Neural cell (in vitro differentiated cells): ENCODE results near the gene NCAPD3. TPM values are rescaled to one million over a fixed set of nuclear protein-coding genes. Genes with fewer than 3 reads are reported as not detected.

Source experiments
- H2AFZ ChIP-seq: fragments of 200-600, 300-800 bp; sonication (generic), shearing (Covaris generic); 2 replicates; pipeline ENCODE4 v1.6.0; 2014; ENCODE audit warnings: low read depth, mild to moderate bottlenecking, antibody characterized with exemption, low read length, moderate library complexity
- H3F3A ChIP-seq: fragments of 200-600 bp; shearing (Covaris generic); 2 replicates; pipeline ENCODE4 v1.6.1; 2016; ENCODE audit warnings: mild to moderate bottlenecking, moderate library complexity, mixed read lengths, antibody characterized with exemption, low read length; ENCODE audit not compliant: insufficient read depth, poor library complexity, severe bottlenecking
- H3K27ac ChIP-seq: fragments of 200-600, 300-800 bp; sonication (generic), shearing (Covaris generic); 2 replicates; pipeline ENCODE4 v1.5.1; 2014; ENCODE audit warnings: mild to moderate bottlenecking, low read length, moderate library complexity
- H3K27me3 ChIP-seq: fragments of 300-800, 200-600 bp; sonication (generic), shearing (Covaris generic); 2 replicates; pipeline ENCODE4 v1.6.0; 2014; ENCODE audit warnings: mild to moderate bottlenecking, low read depth, low read length, moderate library complexity; ENCODE audit not compliant: insufficient read depth
- H3K36me3 ChIP-seq: fragments of 300-800, 200-600 bp; sonication (generic), shearing (Covaris generic); 2 replicates; pipeline ENCODE4 v1.5.1; 2014; ENCODE audit warnings: mild to moderate bottlenecking, antibody characterized with exemption, low read length, moderate library complexity; ENCODE audit not compliant: insufficient read depth
- H3K4me2 ChIP-seq: fragments of 300-800, 200-600 bp; sonication (generic), shearing (Covaris generic); 2 replicates; pipeline ENCODE4 v1.6.0; 2014; ENCODE audit warnings: mild to moderate bottlenecking, low read length
- H3K4me3 ChIP-seq: fragments of 300-800, 200-600 bp; sonication (generic), shearing (Covaris generic); 2 replicates; pipeline ENCODE4 v1.5.1; 2014; ENCODE audit warnings: mild to moderate bottlenecking, low read length, moderate library complexity
- H3K79me2 ChIP-seq: fragments of 200-600 bp; shearing (Covaris generic); replicated peaks from 2 replicates; pipeline ENCODE4 v1.6.0; 2014; ENCODE audit warnings: mild to moderate bottlenecking, low read length, moderate library complexity; ENCODE audit not compliant: insufficient read depth
- H3K9ac ChIP-seq: fragments of 300-800, 200-600 bp; sonication (generic), shearing (Covaris generic); 2 replicates; pipeline ENCODE4 v1.6.1; 2016; ENCODE audit warnings: mild to moderate bottlenecking, low read length, mixed read lengths
- H3K9me2 ChIP-seq: fragments of 200-600 bp; shearing (Covaris generic); 2 replicates; pipeline ENCODE4 v1.6.1; 2016; ENCODE audit warnings: mild to moderate bottlenecking, low read length, mixed read lengths; ENCODE audit not compliant: insufficient read depth
- H3K9me3 ChIP-seq: fragments of 200-600, 300-800 bp; sonication (generic), shearing (Covaris generic); 2 replicates; pipeline ENCODE4 v1.6.1; 2016; ENCODE audit warnings: mild to moderate bottlenecking, mixed run types, low read length, moderate library complexity, mixed read lengths
- H4K20me1 ChIP-seq: fragments of 200-600 bp; shearing (Covaris generic); 2 replicates; pipeline ENCODE4 v1.6.1; 2016; ENCODE audit warnings: mild to moderate bottlenecking, mixed run types; ENCODE audit not compliant: insufficient read depth
- EP300 ChIP-seq: fragments of 450-650 bp; conservative IDR thresholded peaks from 2 replicates; pipeline ENCODE4 v1.6.1; 2014; ENCODE audit warnings: antibody characterized with exemption, mild to moderate bottlenecking, moderate library complexity; ENCODE audit not compliant: poor library complexity, severe bottlenecking
- EZH2 ChIP-seq: fragments of 200-600, 300-800 bp; shearing (Covaris generic), sonication (generic); IDR thresholded peaks from 2 replicates; pipeline ENCODE4 v1.6.1; 2014; ENCODE audit warnings: antibody characterized with exemption, low read length, borderline replicate concordance, mild to moderate bottlenecking; ENCODE audit not compliant: insufficient read depth, poor library complexity, severe bottlenecking
- MXI1 ChIP-seq: fragments of 450-650 bp; conservative IDR thresholded peaks from 2 replicates; pipeline ENCODE4 v1.6.1; 2014; ENCODE audit warnings: antibody characterized with exemption, mild to moderate bottlenecking; ENCODE audit not compliant: poor library complexity, severe bottlenecking
- POLR2AphosphoS5 ChIP-seq: IDR thresholded peaks from 2 replicates; pipeline ENCODE4 v1.6.1; 2012
- RAD21 ChIP-seq: fragments of 450-650 bp; conservative IDR thresholded peaks from 2 replicates; pipeline ENCODE4 v1.6.1; 2014; ENCODE audit warnings: antibody characterized with exemption, mild to moderate bottlenecking, moderate library complexity
- SMC3 ChIP-seq: fragments of 450-650 bp; conservative IDR thresholded peaks from 2 replicates; pipeline ENCODE4 v1.6.1; 2014; ENCODE audit warnings: antibody characterized with exemption, mild to moderate bottlenecking, moderate library complexity; ENCODE audit not compliant: poor library complexity
- TAF1 ChIP-seq: IDR thresholded peaks from 2 replicates; pipeline ENCODE4 v1.6.1; 2012; ENCODE audit warnings: low read depth
- polyA plus RNA-seq: library from polyadenylated mRNA; depleted of rRNA; stranded (reverse); fragments of >200 nt; gene quantifications from 2 replicates; pipeline ENCODE4 v1.2.3, GENCODE V29; 2014
- TF ChIP-seq, protein P1 (sequence below): IDR thresholded peaks from 2 replicates; pipeline ENCODE4 v1.6.1; 2012; ENCODE audit warnings: borderline replicate concordance
- TF ChIP-seq, protein P2 (sequence below): fragments of 450-650 bp; IDR thresholded peaks from 2 replicates; pipeline ENCODE4 v1.5.1; 2014; ENCODE audit warnings: antibody characterized with exemption, mild to moderate bottlenecking, moderate library complexity; ENCODE audit not compliant: poor library complexity, severe bottlenecking

The NCAPD3 gene
- polyA plus RNA-seq, 1 donor from 2014 or later = 11.9 TPM

DNA sequence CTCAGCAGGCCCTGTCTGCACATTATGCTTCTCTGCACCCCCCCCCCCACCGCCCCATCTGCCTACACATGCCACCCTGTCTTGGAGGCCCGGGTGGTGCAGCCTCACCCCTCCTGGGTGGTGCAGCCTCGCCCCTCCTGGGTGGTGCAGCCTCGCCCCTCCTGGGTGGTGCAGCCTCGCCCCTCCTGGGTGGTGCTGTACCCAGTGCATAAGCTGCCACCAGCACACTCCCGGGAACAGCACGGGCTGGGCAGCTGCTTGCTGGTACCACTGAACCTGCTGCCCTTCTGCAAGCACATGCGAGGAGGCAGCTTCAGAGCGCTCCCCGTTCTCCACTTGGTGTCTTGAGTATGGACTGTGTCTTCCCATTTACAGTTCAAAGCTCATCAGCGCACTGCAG is 69.3 kb downstream of the NCAPD3 start:
- TF ChIP-seq RAD21 = no peak
- TF ChIP-seq SMC3 = no peak
- no peak for TF ChIP-seq POLR2AphosphoS5
- no peak for TF ChIP-seq MXI1
- no peak for TF ChIP-seq EP300
- no peak for TF ChIP-seq TAF1
- TF ChIP-seq, protein P1, sequence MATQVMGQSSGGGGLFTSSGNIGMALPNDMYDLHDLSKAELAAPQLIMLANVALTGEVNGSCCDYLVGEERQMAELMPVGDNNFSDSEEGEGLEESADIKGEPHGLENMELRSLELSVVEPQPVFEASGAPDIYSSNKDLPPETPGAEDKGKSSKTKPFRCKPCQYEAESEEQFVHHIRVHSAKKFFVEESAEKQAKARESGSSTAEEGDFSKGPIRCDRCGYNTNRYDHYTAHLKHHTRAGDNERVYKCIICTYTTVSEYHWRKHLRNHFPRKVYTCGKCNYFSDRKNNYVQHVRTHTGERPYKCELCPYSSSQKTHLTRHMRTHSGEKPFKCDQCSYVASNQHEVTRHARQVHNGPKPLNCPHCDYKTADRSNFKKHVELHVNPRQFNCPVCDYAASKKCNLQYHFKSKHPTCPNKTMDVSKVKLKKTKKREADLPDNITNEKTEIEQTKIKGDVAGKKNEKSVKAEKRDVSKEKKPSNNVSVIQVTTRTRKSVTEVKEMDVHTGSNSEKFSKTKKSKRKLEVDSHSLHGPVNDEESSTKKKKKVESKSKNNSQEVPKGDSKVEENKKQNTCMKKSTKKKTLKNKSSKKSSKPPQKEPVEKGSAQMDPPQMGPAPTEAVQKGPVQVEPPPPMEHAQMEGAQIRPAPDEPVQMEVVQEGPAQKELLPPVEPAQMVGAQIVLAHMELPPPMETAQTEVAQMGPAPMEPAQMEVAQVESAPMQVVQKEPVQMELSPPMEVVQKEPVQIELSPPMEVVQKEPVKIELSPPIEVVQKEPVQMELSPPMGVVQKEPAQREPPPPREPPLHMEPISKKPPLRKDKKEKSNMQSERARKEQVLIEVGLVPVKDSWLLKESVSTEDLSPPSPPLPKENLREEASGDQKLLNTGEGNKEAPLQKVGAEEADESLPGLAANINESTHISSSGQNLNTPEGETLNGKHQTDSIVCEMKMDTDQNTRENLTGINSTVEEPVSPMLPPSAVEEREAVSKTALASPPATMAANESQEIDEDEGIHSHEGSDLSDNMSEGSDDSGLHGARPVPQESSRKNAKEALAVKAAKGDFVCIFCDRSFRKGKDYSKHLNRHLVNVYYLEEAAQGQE = no peak
- no peaks in the 10 kb centered on the region for H3K79me2 ChIP-seq
- H4K20me1 ChIP-seq = no peaks in the 10 kb centered on the region
- no peak overlapping the region for H3K4me3 ChIP-seq
- no peak overlapping the region for H3K27ac ChIP-seq
- H2AFZ ChIP-seq = no peak overlapping the region
- no peaks in the 10 kb centered on the region for H3K27me3 ChIP-seq
- no peaks in the 10 kb centered on the region for H3K9me3 ChIP-seq
- H3K9ac ChIP-seq = no peak overlapping the region
- no peaks in the 10 kb centered on the region for H3F3A ChIP-seq
- peaks cover 9% of the 10 kb centered on the region for H3K36me3 ChIP-seq
- no peak overlapping the region for H3K4me2 ChIP-seq
- no peaks in the 10 kb centered on the region for H3K9me2 ChIP-seq

DNA sequence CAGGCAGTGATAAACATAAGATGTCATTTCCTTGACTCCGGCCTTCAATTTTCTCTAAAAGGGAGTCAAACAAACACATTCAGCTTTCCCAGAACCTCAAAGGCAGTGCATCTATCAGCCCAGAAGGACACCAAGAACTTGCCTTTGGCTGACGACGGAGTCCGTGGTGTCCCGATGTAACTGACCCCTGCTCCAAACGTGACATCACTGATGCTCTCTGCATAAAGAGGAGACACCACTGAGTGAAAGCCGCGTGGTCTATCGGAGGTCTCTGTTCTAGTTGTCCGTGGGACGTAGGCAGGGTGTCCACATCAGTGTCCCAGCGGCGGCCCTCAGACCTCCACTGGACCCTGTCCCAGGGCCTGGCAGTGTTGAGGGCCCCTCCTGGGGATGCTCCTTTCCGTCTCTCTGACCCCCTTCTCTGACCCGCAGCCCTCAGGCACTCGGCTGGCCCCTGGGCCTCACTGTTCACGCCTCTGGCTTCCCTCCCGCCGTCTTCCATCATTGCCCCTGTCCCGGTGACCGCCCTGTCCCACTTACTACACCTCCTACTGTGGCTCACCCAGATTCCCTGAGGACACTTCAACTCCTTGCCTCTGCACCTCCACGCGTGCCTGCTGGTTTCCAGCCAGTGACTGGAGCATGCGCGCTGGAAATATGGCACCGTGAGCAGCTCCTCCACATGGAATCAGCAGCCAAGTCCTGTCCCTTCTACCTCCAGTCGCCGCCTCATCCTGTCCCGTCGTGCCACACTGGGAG is 70.4 kb downstream of the NCAPD3 start:
- H3K4me3 ChIP-seq = no peak overlapping the region
- no peaks in the 10 kb centered on the region for H3K9me3 ChIP-seq
- no peaks in the 10 kb centered on the region for H3K79me2 ChIP-seq
- H3K9ac ChIP-seq = no peak overlapping the region
- H3K9me2 ChIP-seq = no peaks in the 10 kb centered on the region
- H2AFZ ChIP-seq = no peak overlapping the region
- TF ChIP-seq, protein P2, sequence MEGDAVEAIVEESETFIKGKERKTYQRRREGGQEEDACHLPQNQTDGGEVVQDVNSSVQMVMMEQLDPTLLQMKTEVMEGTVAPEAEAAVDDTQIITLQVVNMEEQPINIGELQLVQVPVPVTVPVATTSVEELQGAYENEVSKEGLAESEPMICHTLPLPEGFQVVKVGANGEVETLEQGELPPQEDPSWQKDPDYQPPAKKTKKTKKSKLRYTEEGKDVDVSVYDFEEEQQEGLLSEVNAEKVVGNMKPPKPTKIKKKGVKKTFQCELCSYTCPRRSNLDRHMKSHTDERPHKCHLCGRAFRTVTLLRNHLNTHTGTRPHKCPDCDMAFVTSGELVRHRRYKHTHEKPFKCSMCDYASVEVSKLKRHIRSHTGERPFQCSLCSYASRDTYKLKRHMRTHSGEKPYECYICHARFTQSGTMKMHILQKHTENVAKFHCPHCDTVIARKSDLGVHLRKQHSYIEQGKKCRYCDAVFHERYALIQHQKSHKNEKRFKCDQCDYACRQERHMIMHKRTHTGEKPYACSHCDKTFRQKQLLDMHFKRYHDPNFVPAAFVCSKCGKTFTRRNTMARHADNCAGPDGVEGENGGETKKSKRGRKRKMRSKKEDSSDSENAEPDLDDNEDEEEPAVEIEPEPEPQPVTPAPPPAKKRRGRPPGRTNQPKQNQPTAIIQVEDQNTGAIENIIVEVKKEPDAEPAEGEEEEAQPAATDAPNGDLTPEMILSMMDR = no peak
- TF ChIP-seq EZH2 = no peak
- TF ChIP-seq TAF1 = no peak
- TF ChIP-seq POLR2AphosphoS5 = no peak
- no peak for TF ChIP-seq RAD21
- no peak for TF ChIP-seq MXI1
- H3K27me3 ChIP-seq = no peaks in the 10 kb centered on the region
- H4K20me1 ChIP-seq = no peaks in the 10 kb centered on the region
- H3K4me2 ChIP-seq = no peak overlapping the region
- no peak overlapping the region for H3K27ac ChIP-seq
- H3K36me3 ChIP-seq = peaks cover 9% of the 10 kb centered on the region
- no peaks in the 10 kb centered on the region for H3F3A ChIP-seq
